ENCODE results near the gene CALML5.

CALML5 gene

GRCh38 chr10:5525561-5526341, 26.4 kb upstream of the CALML5 start:
- TF ChIP-seq NFIC (IDR thresholded peaks at IDR 0.05), result no peak
- TF ChIP-seq FOXM1 (IDR thresholded peaks at IDR 0.05; ENCODE audit: borderline replicate concordance, low read depth), result no peak
- no peak for TF ChIP-seq REST (IDR thresholded peaks at IDR 0.05; ENCODE audit: low read depth)
- TF ChIP-seq TCF12 (IDR thresholded peaks at IDR 0.05; ENCODE audit: low read depth), result no peak
- TF ChIP-seq TAF1 (IDR thresholded peaks at IDR 0.05; ENCODE audit: low read depth), result no peak
- TF ChIP-seq CEBPB (IDR thresholded peaks at IDR 0.05), result no peak
- no peak for TF ChIP-seq RAD21 (IDR thresholded peaks at IDR 0.05; ENCODE audit: low read depth)
- no peak for TF ChIP-seq YY1 (IDR thresholded peaks at IDR 0.05; ENCODE audit: low read depth)
- TF ChIP-seq ZBTB7A (IDR thresholded peaks at IDR 0.05; ENCODE audit: low read depth), result no peak
- TF ChIP-seq USF1 (IDR thresholded peaks at IDR 0.05), result no peak
- TF ChIP-seq EP300 (IDR thresholded peaks at IDR 0.05; ENCODE audit: borderline replicate concordance), result no peak
- no peak for TF ChIP-seq MAX (IDR thresholded peaks at IDR 0.05)
- TF ChIP-seq TEAD4 (IDR thresholded peaks at IDR 0.05), result no peak
- TF ChIP-seq CREB1 (IDR thresholded peaks at IDR 0.05; ENCODE audit: low read depth), result no peak
- TF ChIP-seq EGR1 (IDR thresholded peaks at IDR 0.05), result no peak

- no peak for TF ChIP-seq TAF1 (IDR thresholded peaks at IDR 0.05; ENCODE audit: low read depth)
- no peak for TF ChIP-seq EGR1 (IDR thresholded peaks at IDR 0.05)
- no peak for TF ChIP-seq TCF12 (IDR thresholded peaks at IDR 0.05; ENCODE audit: low read depth)
- no peak for TF ChIP-seq FOXM1 (IDR thresholded peaks at IDR 0.05; ENCODE audit: borderline replicate concordance, low read depth)
- TF ChIP-seq RAD21 (IDR thresholded peaks at IDR 0.05; ENCODE audit: low read depth), result no peak
- no peak for TF ChIP-seq EP300 (IDR thresholded peaks at IDR 0.05; ENCODE audit: borderline replicate concordance)
- no peak for TF ChIP-seq TEAD4 (IDR thresholded peaks at IDR 0.05)
Observed at GRCh38 chr10:5524641-5525560, 25.5 kb upstream of the CALML5 start, which contains the start of gene CALML3. Gene CALML3 (plus strand): TSS chr10:5524961. CDS start chr10:5525086, 125 bp downstream.

GRCh38 chr10:5523796-5524574, 24.6 kb upstream of the CALML5 start:
- TF ChIP-seq CEBPB (IDR thresholded peaks at IDR 0.05) (no peak), YY1 (IDR thresholded peaks at IDR 0.05; ENCODE audit: low read depth) (no peak), FOXM1 (IDR thresholded peaks at IDR 0.05; ENCODE audit: borderline replicate concordance, low read depth) (no peak), TEAD4 (IDR thresholded peaks at IDR 0.05) (no peak)

GRCh38 chr10:5522913-5523560, 23.7 kb upstream of the CALML5 start:
- no peak for TF ChIP-seq EP300 (IDR thresholded peaks at IDR 0.05; ENCODE audit: borderline replicate concordance)

GRCh38 chr10:5519054-5519453, 19.7 kb upstream of the CALML5 start:
- TF ChIP-seq TAF1 (IDR thresholded peaks at IDR 0.05; ENCODE audit: low read depth) (no peak), REST (IDR thresholded peaks at IDR 0.05; ENCODE audit: low read depth) (no peak), ZBTB7A (IDR thresholded peaks at IDR 0.05; ENCODE audit: low read depth) (no peak), EP300 (IDR thresholded peaks at IDR 0.05; ENCODE audit: borderline replicate concordance) (no peak), MAX (IDR thresholded peaks at IDR 0.05) (no peak)
